Tibial nerve (tissue), 3 donors: ENCODE data around the gene EVC2.

Experiments used
- POLR2A ChIP-seq, 2 donors: fragments of 450-650 bp; IDR thresholded peaks; one replicate each; pipeline ENCODE4 v1.6.1; 2017; ENCODE audit warnings: antibody characterized with exemption in 2 of 2, mild to moderate bottlenecking in 2 of 2, moderate library complexity in 2 of 2
- TF ChIP-seq, protein P1 (sequence below), 5 experiments: fragments of 200-600 bp in 3 of 5; fragments of 450-650 bp in 2 of 5; sonication (generic) in 3 of 5; IDR thresholded peaks; one replicate each; pipeline ENCODE4 v1.5.1; 2016 to 2019; ENCODE audit warnings: antibody characterized with exemption in 5 of 5, mild to moderate bottlenecking in 3 of 5, moderate library complexity in 2 of 5

DNA sequence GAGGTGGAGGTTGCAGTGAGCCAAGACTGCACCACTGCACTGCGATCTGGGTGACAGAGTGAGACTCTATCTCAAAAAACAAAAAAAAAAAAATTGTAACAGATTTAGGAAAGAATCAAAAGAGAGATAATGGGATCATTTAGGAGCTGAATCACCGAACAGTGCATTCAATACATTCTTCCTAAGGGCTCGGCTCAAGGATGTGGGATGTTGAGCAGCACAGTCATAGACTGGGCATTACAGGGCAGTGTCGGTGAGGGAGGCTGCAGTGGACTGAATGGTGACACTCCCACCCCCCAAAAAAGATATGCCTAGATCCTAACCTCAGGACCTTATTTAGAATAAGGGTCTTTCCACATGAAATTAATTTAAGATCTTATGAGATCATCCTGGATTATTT lies 70.0 kb downstream of the EVC2 start:
- TF ChIP-seq, protein P1, sequence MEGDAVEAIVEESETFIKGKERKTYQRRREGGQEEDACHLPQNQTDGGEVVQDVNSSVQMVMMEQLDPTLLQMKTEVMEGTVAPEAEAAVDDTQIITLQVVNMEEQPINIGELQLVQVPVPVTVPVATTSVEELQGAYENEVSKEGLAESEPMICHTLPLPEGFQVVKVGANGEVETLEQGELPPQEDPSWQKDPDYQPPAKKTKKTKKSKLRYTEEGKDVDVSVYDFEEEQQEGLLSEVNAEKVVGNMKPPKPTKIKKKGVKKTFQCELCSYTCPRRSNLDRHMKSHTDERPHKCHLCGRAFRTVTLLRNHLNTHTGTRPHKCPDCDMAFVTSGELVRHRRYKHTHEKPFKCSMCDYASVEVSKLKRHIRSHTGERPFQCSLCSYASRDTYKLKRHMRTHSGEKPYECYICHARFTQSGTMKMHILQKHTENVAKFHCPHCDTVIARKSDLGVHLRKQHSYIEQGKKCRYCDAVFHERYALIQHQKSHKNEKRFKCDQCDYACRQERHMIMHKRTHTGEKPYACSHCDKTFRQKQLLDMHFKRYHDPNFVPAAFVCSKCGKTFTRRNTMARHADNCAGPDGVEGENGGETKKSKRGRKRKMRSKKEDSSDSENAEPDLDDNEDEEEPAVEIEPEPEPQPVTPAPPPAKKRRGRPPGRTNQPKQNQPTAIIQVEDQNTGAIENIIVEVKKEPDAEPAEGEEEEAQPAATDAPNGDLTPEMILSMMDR (IDR thresholded peaks at IDR 0.05), result no peak
- no peak for TF ChIP-seq POLR2A (IDR thresholded peaks at IDR 0.05)
